ENCODE results near the gene GLIPR1L1.

The GLIPR1L1 gene

GRCh38 chr12:75349946-75350345 is 15.5 kb downstream of the GLIPR1L1 start:
- no peak for DNase-seq (ENCODE audit: low read depth in 2 of 2, low spot score in 1 of 2)

- DNase-seq (ENCODE audit: low read depth in 2 of 2, low spot score in 1 of 2): no peak
Measured at GRCh38 chr12:75350413-75350812, 15.9 kb downstream of the GLIPR1L1 start.

GRCh38 chr12:75354011-75354410 is 19.5 kb downstream of the GLIPR1L1 start:
- DNase-seq (ENCODE audit: low read depth in 2 of 2, low spot score in 1 of 2): no peak

- DNase-seq (ENCODE audit: low read depth in 2 of 2, low spot score in 1 of 2): no peak
Measured at GRCh38 chr12:75360920-75361319, 26.4 kb downstream of the GLIPR1L1 start.

GRCh38 chr12:75361408-75361807 is 26.9 kb downstream of the GLIPR1L1 start:
- no peak for DNase-seq (ENCODE audit: low read depth in 2 of 2, low spot score in 1 of 2)

- no peak for DNase-seq (ENCODE audit: low read depth in 2 of 2, low spot score in 1 of 2)
Measured at GRCh38 chr12:75364919-75365318, 30.4 kb downstream of the GLIPR1L1 start.

- DNase-seq (ENCODE audit: low read depth in 2 of 2, low spot score in 1 of 2): no peak
Measured at GRCh38 chr12:75366629-75367028, 32.2 kb downstream of the GLIPR1L1 start.

- no peak for DNase-seq (ENCODE audit: low read depth in 2 of 2, low spot score in 1 of 2)
Measured at GRCh38 chr12:75374971-75375370, 40.5 kb downstream of the GLIPR1L1 start.

GRCh38 chr12:75378354-75378753 is 43.9 kb downstream of the GLIPR1L1 start:
- no peak for DNase-seq (ENCODE audit: low read depth in 2 of 2, low spot score in 1 of 2)

- no peak for DNase-seq (ENCODE audit: low read depth in 2 of 2, low spot score in 1 of 2)
Measured at GRCh38 chr12:75389061-75389460, 54.6 kb downstream of the GLIPR1L1 start.

GRCh38 chr12:75389706-75390105 is 55.2 kb downstream of the GLIPR1L1 start:
- no peak for DNase-seq (ENCODE audit: low read depth in 2 of 2, low spot score in 1 of 2)

GRCh38 chr12:75390156-75390898 is 55.9 kb downstream of the GLIPR1L1 start:
- DNase-seq (ENCODE audit: low read depth in 2 of 2, low spot score in 1 of 2): no peak

- peak; percentile 60 to 76 for DNase-seq (ENCODE audit: low read depth in 2 of 2, low spot score in 1 of 2)
Measured at GRCh38 chr12:75390899-75391538, 56.5 kb downstream of the GLIPR1L1 start, which contains the start of gene GLIPR1L2. TSS of gene GLIPR1L2 (plus strand) at chr12:75391089. CDS start at chr12:75391117, 28 bp downstream.

- DNase-seq (ENCODE audit: low read depth in 2 of 2, low spot score in 1 of 2): no peak
Measured at GRCh38 chr12:75404231-75404630, 69.8 kb downstream of the GLIPR1L1 start.

- DNase-seq (ENCODE audit: low read depth in 2 of 2, low spot score in 1 of 2): no peak
Measured at GRCh38 chr12:75407683-75408082, 73.2 kb downstream of the GLIPR1L1 start.

GRCh38 chr12:75409830-75410229 is 75.4 kb downstream of the GLIPR1L1 start:
- no peak for DNase-seq (ENCODE audit: low read depth in 2 of 2, low spot score in 1 of 2)

- DNase-seq (ENCODE audit: low read depth in 2 of 2, low spot score in 1 of 2): no peak
Measured at GRCh38 chr12:75414671-75415070, 80.2 kb downstream of the GLIPR1L1 start.

GRCh38 chr12:75419841-75420240 is 85.4 kb downstream of the GLIPR1L1 start:
- no peak for DNase-seq (ENCODE audit: low read depth in 2 of 2, low spot score in 1 of 2)

All from stimulated activated CD8-positive, alpha-beta memory T cell treated with anti-CD3 and anti-CD28 coated beads, Interleukin-4, amount 100 ng/mL, for 1 hour (primary cell).